Liver (tissue), 9 donors: ENCODE measurements around the gene MAPK1IP1L. TPM values are rescaled to one million over a fixed set of nuclear protein-coding genes. Genes with fewer than 3 reads are reported as not detected.
A peak's percentile ranks its signal among the peaks of the same experiment; 100 is the strongest.

Experiments used
- DNase-seq: peaks from one replicate; pipeline ENCODE4 v3.0.0-alpha.2; 2017; ENCODE audit warnings: low spot score
- H3K27ac ChIP-seq, 2 donors: one replicate each; pipeline ENCODE4 v1.7.0; 2013; ENCODE audit warnings: inconsistent platforms in 2 of 2, low read length in 2 of 2, control low read depth in 1 of 2, low read depth in 1 of 2, mild to moderate bottlenecking in 1 of 2
- H3K27me3 ChIP-seq, 4 donors: one replicate each; pipeline versions ENCODE4 v1.6.1 to v1.7.0; 2013; ENCODE audit warnings: low read length in 3 of 4, inconsistent platforms in 1 of 4, mild to moderate bottlenecking in 1 of 4, moderate library complexity in 1 of 4; ENCODE audit not compliant: control insufficient read depth in 4 of 4, insufficient read depth in 4 of 4
- H3K36me3 ChIP-seq, 4 donors: one replicate each; pipeline versions ENCODE4 v1.6.1 to v1.7.0; 2013; ENCODE audit warnings: low read length in 3 of 4, mild to moderate bottlenecking in 3 of 4, low read depth in 1 of 4, moderate library complexity in 1 of 4; ENCODE audit not compliant: control insufficient read depth in 4 of 4, insufficient read depth in 3 of 4
- H3K4me1 ChIP-seq, 4 donors: one replicate each; pipeline versions ENCODE4 v1.6.1 to v1.7.0; 2013; ENCODE audit warnings: low read length in 3 of 4, mild to moderate bottlenecking in 3 of 4, moderate library complexity in 1 of 4; ENCODE audit not compliant: control insufficient read depth in 4 of 4, insufficient read depth in 4 of 4
- H3K4me3 ChIP-seq, 3 donors: one replicate each; pipeline versions ENCODE4 v1.6.1 to v1.7.0; 2013; ENCODE audit warnings: low read length in 3 of 3, control low read depth in 1 of 3, low read depth in 1 of 3, mild to moderate bottlenecking in 1 of 3
- H3K9ac ChIP-seq, 2 donors: one replicate each; pipeline ENCODE4 v1.7.0; 2013; ENCODE audit warnings: low read length in 2 of 2, mild to moderate bottlenecking in 2 of 2, moderate library complexity in 2 of 2, control low read depth in 1 of 2, low read depth in 1 of 2
- H3K9me3 ChIP-seq, 4 donors: one replicate each; pipeline versions ENCODE4 v1.6.1 to v1.7.0; 2013; ENCODE audit warnings: low read length in 3 of 4; ENCODE audit not compliant: control insufficient read depth in 4 of 4
- CTCF ChIP-seq: fragments of 150-350 bp; IDR thresholded peaks from 2 replicates; pipeline ENCODE4 v1.5.1; 2017; ENCODE audit warnings: improper control_type of control experiment, low read depth, low read length; ENCODE audit not compliant: missing input control
- FOXA1 ChIP-seq: IDR thresholded peaks from 2 replicates; pipeline ENCODE4 v1.6.1; 2016; ENCODE audit warnings: antibody characterized with exemption
- GABPA ChIP-seq, 2 donors: IDR thresholded peaks in 1 of 2; conservative IDR thresholded peaks in 1 of 2; 2 replicates each; pipeline ENCODE4 v1.6.1; 2016; ENCODE audit warnings: antibody characterized with exemption in 2 of 2, mild to moderate bottlenecking in 1 of 2, moderate library complexity in 1 of 2
- RAD21 ChIP-seq, 2 donors: IDR thresholded peaks; 2 replicates each; pipeline ENCODE4 v1.6.1; 2016; ENCODE audit warnings: antibody characterized with exemption in 2 of 2, mild to moderate bottlenecking in 2 of 2
- RXRA ChIP-seq, 2 donors: IDR thresholded peaks; 2 replicates each; pipeline ENCODE4 v1.6.1; 2017 to 2018; ENCODE audit warnings: antibody characterized with exemption in 2 of 2, mild to moderate bottlenecking in 1 of 2
- SP1 ChIP-seq: IDR thresholded peaks from 2 replicates; pipeline ENCODE4 v1.6.1; 2018; ENCODE audit warnings: antibody characterized with exemption, mild to moderate bottlenecking
- ZBTB33 ChIP-seq: IDR thresholded peaks from 2 replicates; pipeline ENCODE4 v1.6.1; 2016; ENCODE audit warnings: antibody characterized with exemption
- WGBS: extraction: QIAGEN DNeasy Blood & Tissue Kit; methylation state at CpG from one replicate; pipeline ENCODE4 v1.1.7; 2013; 5-methylcytosine and 5-hydroxymethylcytosine counted together
- polyA plus RNA-seq, 2 donors: library from polyadenylated mRNA; stranded (reverse) in 1 of 2; unstranded in 1 of 2; fragments of 200-250 nt in 1 of 2; fragments of >200 nt in 1 of 2; fragmentation: Nextera tagmentation in 1 of 2; extraction: Ambion mirVana in 1 of 2; gene quantifications; one replicate each; pipeline versions ENCODE4 v1.2.1 to v1.2.3, GENCODE V29; 2013 to 2015
- total RNA-seq, 2 donors: library from RNA; depleted of rRNA; stranded (reverse); fragments of >200 nt; gene quantifications; one replicate each; pipeline ENCODE4 v1.2.3, GENCODE V29; 2014
- donor health status: healthy.
- donor health status: healthy.
- donor health status: healthy.
- donor health status: healthy.
- donor health status: healthy.

MAPK1IP1L gene
- total and polyA plus RNA-seq, 4 donors, result 11.8 to 25.2 (median 17.7) TPM

GRCh38 chr14:55117803-55118441 is 66.5 kb downstream of the MAPK1IP1L start:
- 81% methylated on average over 7 of the region's 7 CpGs for WGBS
- no peaks in the 10 kb centered on the region for H3K9me3 ChIP-seq
- no peak for DNase-seq
- H3K4me1 ChIP-seq, result no peaks in the 10 kb centered on the region
- H3K27ac ChIP-seq, result no peak overlapping the region
- TF ChIP-seq RAD21 (IDR thresholded peaks at IDR 0.05) (no peak), GABPA (IDR thresholded peaks at IDR 0.05 in 1 of 2, conservative IDR thresholded peaks at IDR 0.05 in 1 of 2) (no peak), FOXA1 (no peak), ZBTB33 (no peak)
- H3K9ac ChIP-seq, result no peak overlapping the region
- H3K4me3 ChIP-seq, result no peak overlapping the region
- no peaks in the 10 kb centered on the region for H3K27me3 ChIP-seq
- no peaks in the 10 kb centered on the region for H3K36me3 ChIP-seq

GRCh38 chr14:55118761-55119160 is 67.3 kb downstream of the MAPK1IP1L start:
- DNase-seq, result no peak
- 72% methylated on average over 3 of the region's 3 CpGs for WGBS
- Histone ChIP-seq H3K9ac (no peak overlapping the region), H3K27me3 (no peaks in the 10 kb centered on the region), H3K4me3 (no peak overlapping the region), H3K27ac (peak overlapping the region; percentile 8 to 44), H3K4me1 (no peaks in the 10 kb centered on the region), H3K9me3 (no peaks in the 10 kb centered on the region), H3K36me3 (no peaks in the 10 kb centered on the region)
- TF ChIP-seq SP1 (no peak), FOXA1 (no peak), ZBTB33 (no peak), RXRA (IDR thresholded peaks at IDR 0.05) (no peak), CTCF (no peak), GABPA (IDR thresholded peaks at IDR 0.05 in 1 of 2, conservative IDR thresholded peaks at IDR 0.05 in 1 of 2) (no peak)

Other genes starting within 250 kb of the MAPK1IP1L start
- gene GCH1, start 148.8 kb upstream of the MAPK1IP1L start, total RNA-seq, result 10 to 100 TPM; 19.7 to 60.0 TPM
- 10 to 100 TPM; 26.7 to 47.3 TPM for gene GCH1, start 148.8 kb upstream of the MAPK1IP1L start, polyA plus RNA-seq
- gene WDHD1, start 24.5 kb upstream of the MAPK1IP1L start, total RNA-seq, result 10 to 100 TPM in 1 of 2 donors, under 1 TPM in 1; 0.50 to 14.1 TPM
- gene WDHD1, start 24.5 kb upstream of the MAPK1IP1L start, polyA plus RNA-seq, result under 1 TPM; 0.18 to 0.33 TPM
- 1 to 10 TPM; 7.0 to 7.4 TPM for gene SOCS4, start 24.4 kb upstream of the MAPK1IP1L start, total RNA-seq
- gene SOCS4, start 24.4 kb upstream of the MAPK1IP1L start, polyA plus RNA-seq, result 1 to 10 TPM; 2.2 to 5.0 TPM
- 10 to 100 TPM in 1 of 2 donors, 1 to 10 TPM in 1; 6.9 to 20.8 TPM for gene LGALS3, start 77.6 kb downstream of the MAPK1IP1L start, total RNA-seq
- gene LGALS3, start 77.6 kb downstream of the MAPK1IP1L start, polyA plus RNA-seq, result 10 to 100 TPM in 1 of 2 donors, 1 to 10 TPM in 1; 9.0 to 12.5 TPM
- 10 to 100 TPM in 1 of 2 donors, under 1 TPM in 1; under 0.01 to 42.5 TPM for gene DLGAP5, start 139.9 kb downstream of the MAPK1IP1L start, total RNA-seq
- gene DLGAP5, start 139.9 kb downstream of the MAPK1IP1L start, polyA plus RNA-seq, result under 1 TPM; 0.47 to 0.93 TPM
- 10 to 100 TPM; 14.1 to 25.8 TPM for gene FBXO34, start 219.8 kb downstream of the MAPK1IP1L start, total RNA-seq
- 1 to 10 TPM; 4.2 to 6.1 TPM for gene FBXO34, start 219.8 kb downstream of the MAPK1IP1L start, polyA plus RNA-seq